HG03460 (cell line): ENCODE measurements around the gene CMBL.

Source experiments
- ATAC-seq: cut with Tn5 transposase; IDR thresholded peaks from one replicate; pipeline ENCODE4 v1.9.1; 2021; ENCODE audit not compliant: unreplicated experiment

Gene CMBL

GRCh38 chr5:10310835-10311570, 3.3 kb upstream of the CMBL start:
- peak; percentile 43 for ATAC-seq

- no peak for ATAC-seq
These were observed 2.5 kb upstream of the CMBL start for GRCh38 chr5:10310066-10310779.

GRCh38 chr5:10308844-10309243, 1.1 kb upstream of the CMBL start:
- ATAC-seq: no peak

- no peak for ATAC-seq
These were observed 896 bp downstream of the CMBL start for GRCh38 chr5:10306806-10307205.

- no peak for ATAC-seq
These were observed 1.6 kb downstream of the CMBL start for GRCh38 chr5:10306114-10306513.

GRCh38 chr5:10304932-10305331, 2.8 kb downstream of the CMBL start:
- ATAC-seq: no peak

GRCh38 chr5:10303699-10304170, 4.0 kb downstream of the CMBL start:
- ATAC-seq: no peak

GRCh38 chr5:10303201-10303600, 4.5 kb downstream of the CMBL start:
- no peak for ATAC-seq

- ATAC-seq: no peak
These were observed 5.7 kb downstream of the CMBL start for GRCh38 chr5:10301842-10302610.

GRCh38 chr5:10301266-10301665, 6.4 kb downstream of the CMBL start:
- ATAC-seq: no peak

GRCh38 chr5:10300246-10300645, 7.5 kb downstream of the CMBL start:
- no peak for ATAC-seq

- no peak for ATAC-seq
These were observed 10.0 kb downstream of the CMBL start for GRCh38 chr5:10297646-10298204.

GRCh38 chr5:10295619-10296326, 11.9 kb downstream of the CMBL start:
- ATAC-seq: no peak

- ATAC-seq: no peak
These were observed 13.6 kb downstream of the CMBL start for GRCh38 chr5:10293907-10294662.

- no peak for ATAC-seq
These were observed 15.9 kb downstream of the CMBL start for GRCh38 chr5:10291692-10292339.

GRCh38 chr5:10290438-10290837, 17.3 kb downstream of the CMBL start:
- ATAC-seq: no peak

- ATAC-seq: no peak
These were observed 17.7 kb downstream of the CMBL start for GRCh38 chr5:10289991-10290390.

GRCh38 chr5:10289353-10289752, 18.3 kb downstream of the CMBL start:
- ATAC-seq: no peak

GRCh38 chr5:10288592-10289219, 19.0 kb downstream of the CMBL start:
- peak; percentile 41 for ATAC-seq
